Amniotic stem cell (primary cell): ENCODE results near the gene UNC5A.

Experiments
- DNase-seq: peaks from one replicate; lab custom pipeline; 2025; lab: John Stamatoyannopoulos, UW

Gene UNC5A

GRCh38 chr5:176899296-176899891, 89.0 kb downstream of the UNC5A start, which contains the start of gene HK3:
TSS of gene HK3 (minus strand) at chr5:176899346. CDS start at chr5:176896159, 3,187 bp downstream.
- DNase-seq, result no peak

- DNase-seq, result no peak
Observed at GRCh38 chr5:176899946-176900779, 89.8 kb downstream of the UNC5A start.

GRCh38 chr5:176900780-176901204, 90.4 kb downstream of the UNC5A start:
- no peak for DNase-seq

DNA sequence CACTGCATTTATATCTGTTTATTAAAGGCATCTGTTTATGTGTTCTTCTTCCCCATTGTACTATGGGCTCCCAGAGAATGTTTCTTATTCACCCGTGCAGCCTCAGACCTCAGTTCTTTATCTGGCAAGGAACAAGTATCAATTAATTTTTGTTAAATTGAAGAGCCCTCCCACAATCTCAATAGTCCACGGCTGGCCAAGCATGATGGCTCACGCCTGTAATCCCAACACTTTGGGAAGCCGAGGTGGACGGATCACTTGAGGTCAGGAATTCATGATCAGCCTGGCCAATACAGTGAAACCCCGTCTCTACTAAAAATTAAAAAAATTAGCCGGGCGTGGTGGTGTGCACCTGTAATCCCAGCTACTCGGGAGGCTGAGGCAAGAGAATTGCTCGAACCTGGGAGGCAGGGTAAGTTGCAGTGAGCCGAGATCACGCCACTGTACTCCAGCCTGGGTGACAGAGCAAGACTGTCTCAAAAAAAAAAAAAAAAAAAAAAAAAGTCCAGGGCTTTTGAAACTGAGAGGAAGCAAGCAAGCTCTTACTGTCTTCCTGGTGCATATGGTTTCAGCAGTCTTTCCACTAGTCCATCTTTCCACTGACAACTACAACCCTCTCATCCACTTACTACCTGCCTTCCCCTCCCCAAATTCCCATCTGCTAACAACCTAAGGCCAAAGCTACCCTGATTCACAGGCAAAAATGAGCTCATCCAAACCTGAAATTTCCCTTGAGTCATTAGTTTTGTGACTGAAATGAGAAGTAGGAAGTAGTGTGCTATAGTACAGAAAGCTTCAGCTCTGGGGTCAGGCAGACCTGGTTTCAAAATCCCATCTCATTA, 91.1 kb downstream of the UNC5A start:
- DNase-seq, result no peak

- no peak for DNase-seq
Observed at GRCh38 chr5:176902102-176902814, 91.9 kb downstream of the UNC5A start.

DNA sequence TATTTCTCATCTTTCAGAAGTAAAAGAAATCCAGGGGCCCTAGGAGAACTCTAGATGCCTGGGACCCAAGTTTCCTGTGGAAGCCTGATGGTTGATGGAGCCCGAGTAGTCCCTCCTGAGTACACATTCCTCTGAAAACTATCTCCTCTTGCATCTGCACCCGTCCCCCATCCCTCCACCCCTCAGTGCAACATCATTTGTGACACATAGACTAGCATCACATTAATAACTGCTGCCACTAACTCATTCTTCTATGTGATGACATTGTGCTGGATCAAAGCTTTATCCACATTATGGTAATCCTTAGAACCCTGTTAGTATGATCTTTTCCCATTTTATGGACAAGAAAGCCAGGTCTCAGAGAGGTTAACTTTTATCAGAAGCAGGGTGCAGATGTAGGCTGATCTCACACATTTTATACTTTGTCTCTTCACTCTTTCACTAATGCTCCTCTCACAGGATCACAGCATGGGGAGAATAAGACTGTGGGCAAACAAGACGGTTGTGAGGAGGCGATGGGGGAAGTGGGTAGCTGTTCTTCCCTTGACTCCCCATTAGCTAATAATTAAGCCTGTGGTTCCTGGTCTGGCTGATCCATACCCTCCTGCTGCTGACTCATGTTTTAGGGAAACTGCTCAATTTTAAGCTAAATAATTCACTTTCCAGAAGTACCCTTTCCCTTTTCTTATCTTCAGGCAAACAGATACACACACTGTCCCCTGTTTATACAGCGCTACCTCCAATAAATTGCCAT, 92.7 kb downstream of the UNC5A start:
- DNase-seq, result no peak

- DNase-seq, result no peak
Observed at GRCh38 chr5:176904276-176904675, 93.9 kb downstream of the UNC5A start.

DNA sequence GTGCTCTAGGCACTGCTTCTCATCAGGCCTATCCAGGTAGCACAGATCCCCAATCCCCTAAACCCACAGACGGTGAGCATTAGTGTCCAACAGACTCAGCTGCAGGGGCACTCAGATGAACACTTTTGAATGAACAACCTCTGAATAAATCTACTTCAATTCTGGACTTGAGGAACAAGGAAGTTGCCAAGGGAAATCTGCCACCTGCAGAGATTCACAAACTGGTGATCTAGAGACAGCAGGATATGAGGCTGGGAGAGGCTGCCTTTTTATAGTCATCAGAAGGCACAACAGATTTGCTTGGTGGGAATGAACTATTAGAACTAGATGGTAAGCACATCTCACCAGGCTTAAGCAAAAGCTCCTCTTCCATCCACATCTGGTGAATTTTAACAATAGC, 95.8 kb downstream of the UNC5A start:
- DNase-seq, result no peak

GRCh38 chr5:176906796-176907195, 96.4 kb downstream of the UNC5A start:
- no peak for DNase-seq

- no peak for DNase-seq
Observed at GRCh38 chr5:176908675-176909368, 98.5 kb downstream of the UNC5A start.

- DNase-seq, result no peak
Observed at GRCh38 chr5:176912115-176912514, 101.8 kb downstream of the UNC5A start.

DNA sequence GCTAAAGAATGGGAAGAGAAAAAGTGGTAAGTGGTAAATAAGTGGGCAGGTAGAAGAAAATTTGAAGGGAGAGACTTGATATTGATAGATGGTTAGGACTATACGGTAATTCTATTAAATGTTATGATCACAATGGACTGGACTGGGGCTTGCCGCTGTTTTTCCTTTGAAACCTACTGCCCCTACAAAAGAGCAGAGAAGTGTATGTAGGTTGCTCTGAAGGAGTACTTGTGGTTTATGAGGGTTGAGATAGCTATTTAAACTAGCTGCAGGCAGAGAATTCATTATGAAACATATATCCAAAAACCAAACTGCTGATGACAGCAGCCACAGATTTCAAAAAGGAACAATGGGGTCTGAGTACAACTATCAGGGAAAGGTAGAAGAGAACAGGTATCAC, 105.5 kb downstream of the UNC5A start:
- no peak for DNase-seq

GRCh38 chr5:176916337-176916736, 106.0 kb downstream of the UNC5A start:
- no peak for DNase-seq

DNA sequence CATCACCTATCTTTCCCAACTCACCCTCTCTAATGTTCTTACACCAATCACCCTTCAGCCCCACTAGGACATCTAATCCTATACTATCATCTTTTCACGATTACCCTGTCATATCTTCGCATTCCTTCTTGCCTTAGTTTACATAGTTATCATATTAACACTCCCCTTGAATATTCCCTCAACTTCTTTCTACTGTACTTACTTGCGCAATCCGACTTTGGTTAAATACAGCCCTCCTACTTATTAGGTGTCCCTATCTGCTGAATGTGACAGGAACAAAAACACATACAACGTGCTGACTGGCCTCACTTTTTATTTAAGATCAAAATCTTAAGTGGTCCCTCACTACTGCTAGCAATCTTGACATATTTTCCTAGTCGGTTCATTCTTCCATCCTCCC, 108.3 kb downstream of the UNC5A start:
- DNase-seq, result no peak

DNA sequence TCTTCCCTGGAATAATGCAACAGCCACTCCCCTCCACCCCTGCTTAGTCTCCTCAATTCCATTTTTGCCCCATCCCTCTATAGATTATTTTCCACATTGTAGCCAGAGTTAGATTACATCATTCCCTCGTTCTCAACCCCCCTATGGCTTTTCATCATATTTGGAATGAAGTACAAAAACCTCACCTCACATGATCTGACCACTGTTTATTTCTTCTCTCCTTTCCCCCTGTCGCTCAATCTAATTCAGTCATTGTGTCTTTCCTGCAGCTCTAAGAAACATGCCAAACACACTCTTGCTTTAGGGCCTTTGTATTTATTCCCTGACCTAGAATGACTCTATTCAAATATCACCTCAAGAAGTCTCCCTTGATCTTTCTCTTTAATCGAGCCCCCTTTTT, 111.4 kb downstream of the UNC5A start:
- no peak for DNase-seq

- no peak for DNase-seq
Observed at GRCh38 chr5:176922817-176923216, 112.5 kb downstream of the UNC5A start.

GRCh38 chr5:176927562-176927961, 117.2 kb downstream of the UNC5A start:
- DNase-seq, result no peak

GRCh38 chr5:176929654-176930053, 119.3 kb downstream of the UNC5A start:
- no peak for DNase-seq
